Testis (tissue), 2 donors: ENCODE results near the gene CDK5RAP3.

ENCODE experiments used
- CTCF ChIP-seq, 3 experiments: fragments of 450-650 bp in 2 of 3; fragments of 200-600 bp in 1 of 3; sonication (generic) in 1 of 3; IDR thresholded peaks; one replicate each; pipeline ENCODE4 v1.5.1; 2016 to 2019; ENCODE audit warnings: antibody characterized with exemption in 3 of 3, mild to moderate bottlenecking in 2 of 3, moderate library complexity in 1 of 3
- POLR2A ChIP-seq: fragments of 450-650 bp; IDR thresholded peaks from one replicate; pipeline ENCODE4 v1.6.1; 2017; ENCODE audit warnings: antibody characterized with exemption, mild to moderate bottlenecking, moderate library complexity

GRCh38 chr17:47992216-47992615 lies 21.3 kb downstream of the CDK5RAP3 start:
- no peak for TF ChIP-seq POLR2A
- no peak for TF ChIP-seq CTCF (IDR thresholded peaks at IDR 0.05)
